GM21381 (cell line): Measurements from ENCODE around the gene FKBP15.

Source experiments
- ATAC-seq: cut with Tn5 transposase; IDR thresholded peaks from one replicate; pipeline ENCODE4 v1.9.1; 2021; ENCODE audit warnings: mild to moderate bottlenecking, moderate library complexity; ENCODE audit not compliant: unreplicated experiment

FKBP15 gene

DNA sequence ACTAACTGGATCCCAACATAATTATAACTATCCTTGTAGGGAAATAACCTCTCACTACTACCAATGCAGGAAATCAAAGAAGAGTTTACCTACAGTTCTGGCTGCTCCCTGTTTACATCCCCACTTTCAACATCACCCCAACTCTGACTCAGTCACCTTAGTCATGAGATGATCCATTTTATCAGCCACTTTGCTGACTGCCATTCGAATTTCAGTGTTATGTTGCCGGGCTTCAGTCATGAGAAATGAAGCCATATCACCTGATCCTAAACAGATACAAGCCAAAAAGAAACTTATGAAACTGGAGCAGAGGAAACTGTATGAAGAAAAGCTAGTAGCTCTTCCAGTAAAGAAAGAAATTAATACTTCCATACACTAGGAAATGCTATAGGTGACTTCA is 36.5 kb downstream of the FKBP15 start:
- ATAC-seq: no peak

GRCh38 chr9:113183956-113184488 is 37.1 kb downstream of the FKBP15 start:
- no peak for ATAC-seq

- ATAC-seq: no peak
Observed at GRCh38 chr9:113181165-113181564, 39.9 kb downstream of the FKBP15 start.

DNA sequence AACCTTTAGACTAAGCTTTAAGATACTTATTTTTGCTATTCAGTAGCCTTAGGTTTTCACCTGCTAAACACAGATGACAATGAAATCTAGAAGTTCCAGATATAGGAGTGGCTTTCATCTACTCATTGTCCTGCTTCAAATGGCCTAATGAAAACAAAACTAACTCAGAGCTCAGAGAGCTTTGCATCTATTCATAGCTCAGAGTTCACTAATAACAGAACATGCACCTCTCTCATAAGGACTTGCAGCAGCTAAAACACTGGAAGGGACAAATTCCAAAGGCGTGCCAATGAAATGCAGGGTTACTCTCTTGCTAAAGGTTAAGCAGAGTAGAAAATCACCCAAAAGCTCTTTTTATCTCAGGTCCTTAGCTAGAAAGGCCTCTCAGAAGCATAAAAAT is 41.2 kb downstream of the FKBP15 start:
- no peak for ATAC-seq

GRCh38 chr9:113178087-113178486 is 43.0 kb downstream of the FKBP15 start:
- ATAC-seq: no peak

DNA sequence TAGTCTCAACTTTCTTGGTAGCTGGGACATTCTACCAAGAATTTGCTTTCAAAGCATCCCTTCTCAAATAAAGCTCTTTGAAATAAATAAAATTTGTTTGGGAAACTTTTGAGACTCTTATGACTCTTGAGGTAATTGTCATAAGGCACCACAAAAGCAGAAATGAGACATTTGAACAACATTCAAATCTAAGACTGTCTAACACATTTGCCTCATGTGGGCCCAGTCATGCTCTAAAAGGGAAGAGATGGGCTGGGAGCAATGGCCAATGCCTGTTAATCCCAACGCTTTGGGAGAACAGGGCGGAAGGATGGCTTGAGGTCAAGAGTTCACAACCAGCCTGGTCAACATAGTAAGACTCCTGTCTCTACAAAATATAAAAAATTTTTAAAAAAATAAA is 43.8 kb downstream of the FKBP15 start:
- no peak for ATAC-seq

GRCh38 chr9:113176803-113177202 is 44.3 kb downstream of the FKBP15 start:
- ATAC-seq: no peak

DNA sequence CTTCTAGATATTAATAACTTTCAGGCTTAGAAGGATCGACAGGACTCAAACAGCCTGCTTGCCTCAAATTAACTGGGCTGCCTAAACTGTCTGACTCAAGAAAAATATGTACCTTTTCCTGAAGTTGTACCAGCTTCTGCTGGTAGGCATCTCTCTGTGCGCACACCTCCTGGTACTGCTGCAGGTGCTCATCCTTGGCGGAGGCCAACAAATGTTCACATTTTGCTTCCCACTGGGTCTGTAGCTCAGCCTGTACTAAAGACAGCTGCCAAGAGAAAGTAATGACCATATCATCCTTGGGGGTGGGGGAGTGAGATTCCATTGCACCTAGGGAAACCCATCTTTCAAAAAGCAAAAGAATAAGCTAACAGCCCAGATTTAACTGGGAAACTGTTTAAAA is 47.7 kb downstream of the FKBP15 start:
- ATAC-seq: no peak

DNA sequence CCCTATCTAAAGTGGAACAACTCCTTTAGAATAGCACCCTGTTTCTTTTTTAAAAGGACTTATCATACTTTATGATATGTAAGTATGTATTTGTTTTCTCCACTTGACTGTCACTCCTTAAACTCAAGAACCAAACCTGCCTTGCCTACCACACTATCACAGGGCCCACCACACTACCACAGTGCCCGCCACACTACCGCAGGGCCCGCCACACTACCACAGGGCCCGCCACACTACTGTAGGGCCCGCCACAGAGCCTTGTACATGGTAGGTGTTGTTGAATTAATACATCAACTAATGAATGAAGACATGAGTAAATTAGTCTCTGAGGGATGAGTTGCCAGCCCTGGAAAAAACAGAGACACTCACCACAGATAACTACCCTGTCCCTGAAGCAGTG is 52.3 kb downstream of the FKBP15 start:
- no peak for ATAC-seq

GRCh38 chr9:113166039-113166438 is 55.0 kb downstream of the FKBP15 start:
- ATAC-seq: no peak

- ATAC-seq: no peak
Observed at GRCh38 chr9:113164536-113165300, 56.4 kb downstream of the FKBP15 start.

DNA sequence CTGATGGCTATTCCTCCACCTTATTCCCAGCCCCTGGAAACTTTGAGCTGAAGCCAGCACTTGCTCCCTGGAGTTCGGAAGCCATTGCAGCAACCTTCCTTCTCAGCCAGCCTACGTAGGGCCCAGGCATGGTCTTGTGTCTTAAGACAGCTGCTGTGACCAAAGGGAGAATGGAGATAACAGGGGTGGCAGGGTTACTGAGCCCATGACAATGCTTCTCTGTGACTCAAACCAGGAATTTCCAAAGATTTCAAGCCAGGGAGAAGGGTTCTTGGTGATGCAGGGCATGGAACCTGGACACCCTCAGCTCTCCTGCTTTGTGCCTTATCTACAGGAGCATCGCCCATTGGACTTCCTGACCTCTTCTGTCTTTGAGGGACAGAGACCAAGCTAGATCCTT is 58.1 kb downstream of the FKBP15 start:
- no peak for ATAC-seq

GRCh38 chr9:113160571-113160970 is 60.5 kb downstream of the FKBP15 start:
- no peak for ATAC-seq

DNA sequence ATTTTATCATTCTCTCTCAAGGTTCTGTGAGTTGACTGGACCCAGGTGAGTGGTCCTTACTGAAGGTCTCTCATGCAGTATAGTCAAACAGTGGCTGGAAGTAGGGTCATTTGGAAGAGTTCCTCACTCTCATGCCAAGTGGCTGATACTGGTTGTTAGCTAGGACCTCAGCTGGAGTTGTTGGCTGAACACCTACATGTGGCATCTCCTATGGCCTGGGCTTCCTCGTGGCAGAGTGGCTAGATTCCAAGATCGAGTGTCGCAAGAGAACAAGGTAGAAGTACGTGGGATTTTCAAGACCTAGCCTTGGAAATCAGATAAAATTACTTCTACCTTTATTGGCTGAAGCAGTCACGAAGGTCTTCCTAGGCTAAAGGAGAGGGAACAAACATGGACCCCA is 62.6 kb downstream of the FKBP15 start:
- ATAC-seq: no peak

GRCh38 chr9:113156880-113157279 is 64.2 kb downstream of the FKBP15 start:
- ATAC-seq: no peak

GRCh38 chr9:113155911-113156588 is 65.0 kb downstream of the FKBP15 start:
- no peak for ATAC-seq

DNA sequence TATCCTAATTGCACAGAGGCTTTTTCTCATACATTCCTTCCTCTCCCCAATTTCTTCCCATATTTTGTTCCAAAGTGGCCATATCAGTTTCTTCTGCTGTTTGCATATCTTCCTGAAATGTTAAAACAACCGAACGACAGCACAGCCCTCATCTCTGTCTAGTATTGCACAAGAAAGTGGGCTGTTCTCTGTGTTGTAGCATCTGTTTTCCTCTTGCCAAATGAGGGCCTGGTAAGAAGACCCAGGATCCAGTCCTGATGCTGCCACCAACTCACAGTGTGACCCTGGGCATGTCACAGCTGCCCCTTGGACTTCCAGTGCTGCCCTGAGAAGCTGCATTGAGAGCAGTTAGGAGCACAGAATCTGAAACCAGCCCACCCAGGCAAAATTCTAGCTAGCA is 66.1 kb downstream of the FKBP15 start:
- ATAC-seq: no peak

- no peak for ATAC-seq
Observed at GRCh38 chr9:113154471-113154870, 66.6 kb downstream of the FKBP15 start.

- no peak for ATAC-seq
Observed at GRCh38 chr9:113153599-113153998, 67.5 kb downstream of the FKBP15 start.

- no peak for ATAC-seq
Observed at GRCh38 chr9:113152699-113153098, 68.4 kb downstream of the FKBP15 start.

DNA sequence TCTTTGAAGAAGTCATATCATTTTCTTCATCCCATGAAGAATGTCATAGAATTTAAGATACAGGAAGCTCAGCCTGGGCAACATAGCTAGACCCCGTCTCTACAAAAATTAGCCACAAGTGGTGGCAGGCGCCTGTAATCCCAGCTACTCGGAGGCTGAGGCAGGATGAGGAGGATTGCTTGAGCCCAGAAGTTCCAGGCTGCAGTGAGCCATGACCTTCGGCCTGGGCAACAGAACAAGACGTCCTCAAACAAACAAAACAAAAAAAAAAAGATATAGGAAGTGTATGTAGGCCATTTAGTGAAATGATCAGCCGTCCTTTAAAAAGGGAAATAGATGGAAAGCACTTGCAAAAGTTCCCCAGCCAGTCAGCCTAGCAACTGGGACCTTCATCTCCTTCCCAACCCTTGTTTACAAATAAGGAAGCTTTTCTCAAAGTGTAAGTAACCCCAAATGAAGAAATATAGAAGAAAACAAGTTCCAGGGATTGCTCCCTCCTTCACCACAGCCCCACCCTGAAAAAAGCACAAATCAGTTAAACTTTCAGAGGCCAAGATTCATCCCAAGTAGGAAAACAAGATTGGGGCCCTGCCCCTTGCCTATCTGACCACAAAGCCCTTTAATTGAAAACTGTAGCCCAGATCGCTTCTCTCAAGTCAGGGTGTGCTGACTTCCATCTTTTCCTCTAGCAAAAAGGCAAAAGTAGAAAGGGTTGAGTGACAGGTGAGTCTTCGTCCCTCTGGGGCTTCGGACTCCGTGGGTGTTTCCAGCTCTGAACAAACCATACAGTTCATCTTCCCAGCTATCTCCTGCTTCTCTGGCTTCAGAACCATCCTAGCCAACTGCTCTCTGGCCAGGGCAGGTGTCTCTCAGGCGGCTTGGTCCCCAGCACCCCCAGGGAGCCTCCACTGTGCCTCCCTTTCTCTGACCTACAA is 69.1 kb downstream of the FKBP15 start:
- ATAC-seq: no peak
